ENCODE measurements around the gene CATSPER1.

DNA sequence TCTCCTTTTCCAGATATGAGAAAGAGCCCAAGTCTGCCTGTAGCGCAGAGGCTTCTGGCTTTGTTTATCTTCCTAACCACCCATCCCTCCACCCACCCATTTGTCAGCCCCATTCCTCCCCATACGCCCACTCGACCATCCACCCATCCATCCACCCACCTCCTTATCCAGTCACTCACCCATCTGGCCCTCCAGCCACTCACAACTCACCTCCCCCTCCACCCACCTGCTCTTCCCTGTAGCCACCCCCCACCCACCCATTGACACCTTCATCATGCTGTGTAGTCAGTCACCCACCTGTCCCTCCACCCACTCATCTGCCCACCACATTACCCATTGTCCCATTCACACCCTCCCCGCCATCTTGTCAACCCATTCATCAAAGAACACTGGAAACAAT, 9.0 kb downstream of the CATSPER1 start:
- TF ChIP-seq, protein P1, sequence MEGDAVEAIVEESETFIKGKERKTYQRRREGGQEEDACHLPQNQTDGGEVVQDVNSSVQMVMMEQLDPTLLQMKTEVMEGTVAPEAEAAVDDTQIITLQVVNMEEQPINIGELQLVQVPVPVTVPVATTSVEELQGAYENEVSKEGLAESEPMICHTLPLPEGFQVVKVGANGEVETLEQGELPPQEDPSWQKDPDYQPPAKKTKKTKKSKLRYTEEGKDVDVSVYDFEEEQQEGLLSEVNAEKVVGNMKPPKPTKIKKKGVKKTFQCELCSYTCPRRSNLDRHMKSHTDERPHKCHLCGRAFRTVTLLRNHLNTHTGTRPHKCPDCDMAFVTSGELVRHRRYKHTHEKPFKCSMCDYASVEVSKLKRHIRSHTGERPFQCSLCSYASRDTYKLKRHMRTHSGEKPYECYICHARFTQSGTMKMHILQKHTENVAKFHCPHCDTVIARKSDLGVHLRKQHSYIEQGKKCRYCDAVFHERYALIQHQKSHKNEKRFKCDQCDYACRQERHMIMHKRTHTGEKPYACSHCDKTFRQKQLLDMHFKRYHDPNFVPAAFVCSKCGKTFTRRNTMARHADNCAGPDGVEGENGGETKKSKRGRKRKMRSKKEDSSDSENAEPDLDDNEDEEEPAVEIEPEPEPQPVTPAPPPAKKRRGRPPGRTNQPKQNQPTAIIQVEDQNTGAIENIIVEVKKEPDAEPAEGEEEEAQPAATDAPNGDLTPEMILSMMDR (IDR thresholded peaks at IDR 0.05): no peak
- no peak for TF ChIP-seq POLR2A (IDR thresholded peaks at IDR 0.05)

Data from gastroesophageal sphincter (tissue), 3 donors.